Stomach (tissue), 9 donors: ENCODE data around the gene MERTK. TPM values are rescaled to one million over a fixed set of nuclear protein-coding genes. Genes with fewer than 3 reads are reported as not detected.

ENCODE experiments used
- DNase-seq, 2 donors: peaks; one replicate each; pipeline versions ENCODE4 v3.0.0 to v3.0.0-alpha.2; 2013 to 2019
- H3K27ac ChIP-seq, 5 donors: fragments of 200-600 bp in 4 of 5; sonication (generic) in 4 of 5; one replicate each; pipeline ENCODE4 v1.5.1; 2013 to 2019; ENCODE audit warnings: mild to moderate bottlenecking in 1 of 5, moderate library complexity in 1 of 5
- H3K27me3 ChIP-seq, 3 donors: fragments of 200-600 bp; sonication (generic); one replicate each; pipeline ENCODE4 v1.5.1; 2017 to 2019; ENCODE audit warnings: mixed run types in 1 of 3
- H3K36me3 ChIP-seq, 4 donors: fragments of 200-600 bp; sonication (generic); 1 replicate in 3 of 4; 2 replicates in 1 of 4; pipeline ENCODE4 v1.5.1; 2016 to 2019
- H3K4me1 ChIP-seq, 4 donors: fragments of 200-600 bp; sonication (generic); one replicate each; pipeline ENCODE4 v1.5.1; 2016 to 2019
- H3K4me3 ChIP-seq, 4 donors: fragments of 200-600 bp; sonication (generic) in 3 of 4; one replicate each; pipeline ENCODE4 v1.5.1; 2016 to 2019; ENCODE audit warnings: mild to moderate bottlenecking in 1 of 4
- H3K9me3 ChIP-seq, 4 donors: fragments of 200-600 bp; sonication (generic); one replicate each; pipeline ENCODE4 v1.5.1; 2016 to 2019
- CTCF ChIP-seq, 7 experiments: fragments of 450-650 bp in 4 of 7; fragments of 200-600 bp in 3 of 7; sonication (generic) in 3 of 7; IDR thresholded peaks; one replicate each; pipeline ENCODE4 v1.5.1; 2016 to 2019; ENCODE audit warnings: antibody characterized with exemption in 7 of 7, control low read depth in 2 of 7, mild to moderate bottlenecking in 1 of 7
- EP300 ChIP-seq: sonication (generic); formaldehyde crosslinking; IDR thresholded peaks from one replicate; pipeline ENCODE4 v1.6.1; 2017; ENCODE audit warnings: antibody characterized with exemption
- POLR2A ChIP-seq, 4 donors: fragments of 450-650 bp; IDR thresholded peaks; one replicate each; pipeline ENCODE4 v1.6.1; 2016; ENCODE audit warnings: antibody characterized with exemption in 4 of 4, control low read depth in 2 of 4, mild to moderate bottlenecking in 1 of 4, moderate library complexity in 1 of 4
- POLR2AphosphoS5 ChIP-seq, 3 donors: sonication (generic); formaldehyde crosslinking; IDR thresholded peaks; one replicate each; pipeline ENCODE4 v1.6.1; 2016; ENCODE audit warnings: antibody characterized with exemption in 3 of 3
- WGBS, 5 donors: extraction: QIAGEN DNeasy Blood & Tissue Kit in 3 of 5; methylation state at CpG; one replicate each; pipeline versions ENCODE4 v1.1.5 to v1.1.7; 2013 to 2018; 5-methylcytosine and 5-hydroxymethylcytosine counted together
- intact Hi-C: fragments of 100-400 bp; cut with DNase I; formaldehyde crosslinking; loops from one replicate; pipeline ENCODE4 v1.15.1; 2023; ENCODE audit warnings: low total_unique reads
- polyA plus RNA-seq, 3 donors: library from polyadenylated mRNA; stranded (reverse); fragments of 200-250 nt; gene quantifications; one replicate each; pipeline ENCODE4 v1.2.3, GENCODE V29; 2013
- total RNA-seq, 5 donors: library from RNA; depleted of rRNA; stranded (reverse); fragments of >200 nt; gene quantifications; one replicate each; pipeline versions ENCODE4 v1.1.0 to v1.2.3, GENCODE V29; 2014 to 2016
- donor health status: healthy with polysubstance abuse.
- donor health status: Bipolar disorder and iron deficiency.
- donor health status: healthy.

The MERTK gene
- total and polyA plus RNA-seq, 8 donors = 3.9 to 21.8 (median 10.0) TPM

- peaks cover 0 to 11% (median 0%) of the 10 kb centered on the region in 4 donors for H3K4me1 ChIP-seq
- TF ChIP-seq CTCF (IDR thresholded peaks at IDR 0.05) = no peak
- no peak for TF ChIP-seq POLR2AphosphoS5 (IDR thresholded peaks at IDR 0.05)
- TF ChIP-seq POLR2A (IDR thresholded peaks at IDR 0.05) = no peak
- no peak for TF ChIP-seq EP300
- H3K4me3 ChIP-seq = no peak overlapping the region
- WGBS, 5 donors = 81 to 96% (median 92%) methylated on average over 2 of the region's 2 CpGs
- H3K27ac ChIP-seq = no peak overlapping the region
- intact Hi-C loops = no loop called here
- DNase-seq = no peak
- H3K27me3 ChIP-seq = no peaks in the 10 kb centered on the region
- no peaks in the 10 kb centered on the region for H3K9me3 ChIP-seq
- peaks cover 5 to 69% (median 63%) of the 10 kb centered on the region in 4 donors for H3K36me3 ChIP-seq
These were observed 109.1 kb downstream of the MERTK start for GRCh38 chr2:112007493-112007892.

- H3K27me3 ChIP-seq = no peaks in the 10 kb centered on the region
- no peaks in the 10 kb centered on the region for H3K9me3 ChIP-seq
- DNase-seq = no peak
- H3K4me1 ChIP-seq = peaks cover 0 to 11% (median 0%) of the 10 kb centered on the region in 4 donors
- 57 to 72% (median 63%) methylated on average over 2 of the region's 2 CpGs for WGBS, 5 donors
- H3K27ac ChIP-seq = no peak overlapping the region
- no peak overlapping the region for H3K4me3 ChIP-seq
- peaks cover 16 to 74% (median 67%) of the 10 kb centered on the region in 4 donors for H3K36me3 ChIP-seq
- TF ChIP-seq CTCF (IDR thresholded peaks at IDR 0.05) (no peak), EP300 (no peak), POLR2AphosphoS5 (IDR thresholded peaks at IDR 0.05) (no peak), POLR2A (IDR thresholded peaks at IDR 0.05) (no peak)
- intact Hi-C loops = no loop called here
These were observed 110.6 kb downstream of the MERTK start for GRCh38 chr2:112008910-112009485.

GRCh38 chr2:112010751-112011150, 112.3 kb downstream of the MERTK start:
- intact Hi-C loops = no loop called here
- 69 to 80% (median 69%) methylated on average over 8 to 10 of the region's 10 CpGs for WGBS, 5 donors
- H3K27me3 ChIP-seq = no peaks in the 10 kb centered on the region
- H3K4me1 ChIP-seq = peaks cover 0 to 9% (median 0%) of the 10 kb centered on the region in 4 donors
- no peak for DNase-seq
- H3K27ac ChIP-seq = no peak overlapping the region
- H3K36me3 ChIP-seq = peaks cover 16 to 67% (median 61%) of the 10 kb centered on the region in 4 donors
- H3K9me3 ChIP-seq = no peaks in the 10 kb centered on the region
- no peak overlapping the region for H3K4me3 ChIP-seq
- TF ChIP-seq POLR2A (IDR thresholded peaks at IDR 0.05) = no peak
- no peak for TF ChIP-seq EP300
- no peak for TF ChIP-seq CTCF (IDR thresholded peaks at IDR 0.05)
- no peak for TF ChIP-seq POLR2AphosphoS5 (IDR thresholded peaks at IDR 0.05)

GRCh38 chr2:112012556-112012955, 114.1 kb downstream of the MERTK start:
- Histone ChIP-seq H3K27ac (no peak overlapping the region), H3K9me3 (no peaks in the 10 kb centered on the region), H3K4me3 (no peak overlapping the region), H3K4me1 (peaks cover 0 to 7% (median 0%) of the 10 kb centered on the region in 4 donors), H3K36me3 (peaks cover 16 to 71% (median 65%) of the 10 kb centered on the region in 4 donors), H3K27me3 (no peaks in the 10 kb centered on the region)
- TF ChIP-seq POLR2A (IDR thresholded peaks at IDR 0.05) = no peak
- no peak for TF ChIP-seq CTCF (IDR thresholded peaks at IDR 0.05)
- TF ChIP-seq POLR2AphosphoS5 (IDR thresholded peaks at IDR 0.05) = no peak
- no peak for TF ChIP-seq EP300
- WGBS, 5 donors = 71 to 86% (median 74%) methylated on average over 5 of the region's 5 CpGs
- intact Hi-C loops = no loop called here
- no peak for DNase-seq
